ENCODE results near the gene BCORL1.

Gene BCORL1, protein sequence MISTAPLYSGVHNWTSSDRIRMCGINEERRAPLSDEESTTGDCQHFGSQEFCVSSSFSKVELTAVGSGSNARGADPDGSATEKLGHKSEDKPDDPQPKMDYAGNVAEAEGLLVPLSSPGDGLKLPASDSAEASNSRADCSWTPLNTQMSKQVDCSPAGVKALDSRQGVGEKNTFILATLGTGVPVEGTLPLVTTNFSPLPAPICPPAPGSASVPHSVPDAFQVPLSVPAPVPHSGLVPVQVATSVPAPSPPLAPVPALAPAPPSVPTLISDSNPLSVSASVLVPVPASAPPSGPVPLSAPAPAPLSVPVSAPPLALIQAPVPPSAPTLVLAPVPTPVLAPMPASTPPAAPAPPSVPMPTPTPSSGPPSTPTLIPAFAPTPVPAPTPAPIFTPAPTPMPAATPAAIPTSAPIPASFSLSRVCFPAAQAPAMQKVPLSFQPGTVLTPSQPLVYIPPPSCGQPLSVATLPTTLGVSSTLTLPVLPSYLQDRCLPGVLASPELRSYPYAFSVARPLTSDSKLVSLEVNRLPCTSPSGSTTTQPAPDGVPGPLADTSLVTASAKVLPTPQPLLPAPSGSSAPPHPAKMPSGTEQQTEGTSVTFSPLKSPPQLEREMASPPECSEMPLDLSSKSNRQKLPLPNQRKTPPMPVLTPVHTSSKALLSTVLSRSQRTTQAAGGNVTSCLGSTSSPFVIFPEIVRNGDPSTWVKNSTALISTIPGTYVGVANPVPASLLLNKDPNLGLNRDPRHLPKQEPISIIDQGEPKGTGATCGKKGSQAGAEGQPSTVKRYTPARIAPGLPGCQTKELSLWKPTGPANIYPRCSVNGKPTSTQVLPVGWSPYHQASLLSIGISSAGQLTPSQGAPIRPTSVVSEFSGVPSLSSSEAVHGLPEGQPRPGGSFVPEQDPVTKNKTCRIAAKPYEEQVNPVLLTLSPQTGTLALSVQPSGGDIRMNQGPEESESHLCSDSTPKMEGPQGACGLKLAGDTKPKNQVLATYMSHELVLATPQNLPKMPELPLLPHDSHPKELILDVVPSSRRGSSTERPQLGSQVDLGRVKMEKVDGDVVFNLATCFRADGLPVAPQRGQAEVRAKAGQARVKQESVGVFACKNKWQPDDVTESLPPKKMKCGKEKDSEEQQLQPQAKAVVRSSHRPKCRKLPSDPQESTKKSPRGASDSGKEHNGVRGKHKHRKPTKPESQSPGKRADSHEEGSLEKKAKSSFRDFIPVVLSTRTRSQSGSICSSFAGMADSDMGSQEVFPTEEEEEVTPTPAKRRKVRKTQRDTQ (N-terminal part only)

GRCh38 chrX:129982300-129983251, at the start of gene BCORL1:
Gene BCORL1, plus strand, starts transcription at chrX:129982635. Its CDS starts 22,597 bp downstream, at chrX:130005232.
- peak within 1 kb of the TSS; percentile 52 for H3K4me3 ChIP-seq (ENCODE audit: low read depth, low read length)
- DNase-seq (ENCODE audit: low read depth) = peak; percentile 79

- peak overlapping the region; percentile 25 for H3K4me3 ChIP-seq (ENCODE audit: low read depth, low read length)
- DNase-seq (ENCODE audit: low read depth) = no peak
Observed at GRCh38 chrX:129932821-129933321, 49.6 kb upstream of the BCORL1 start.

DNA sequence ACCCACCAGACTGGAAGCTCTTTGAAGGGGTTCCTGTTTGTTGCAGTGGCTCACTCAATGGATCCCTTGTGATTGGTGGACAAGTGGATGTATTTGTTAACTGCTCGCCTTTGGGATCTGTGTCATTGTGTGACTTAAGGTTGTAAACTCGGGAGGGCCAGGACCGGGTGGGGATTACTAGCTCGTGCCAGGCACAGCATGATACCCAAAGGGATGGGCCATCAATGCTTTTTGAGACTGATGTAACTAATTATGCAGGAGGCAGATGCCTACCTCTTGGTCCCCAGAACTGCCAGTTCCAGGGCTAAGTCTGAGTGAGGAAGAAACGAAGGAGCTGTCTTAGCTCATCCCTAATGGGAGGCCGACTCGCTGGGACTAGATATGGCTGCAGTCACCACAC, 48.7 kb upstream of the BCORL1 start:
- no peak overlapping the region for H3K4me3 ChIP-seq (ENCODE audit: low read depth, low read length)
- no peak for DNase-seq (ENCODE audit: low read depth)

GRCh38 chrX:129934461-129934860, 48.0 kb upstream of the BCORL1 start:
- DNase-seq (ENCODE audit: low read depth) = no peak
- no peak overlapping the region for H3K4me3 ChIP-seq (ENCODE audit: low read depth, low read length)

DNA sequence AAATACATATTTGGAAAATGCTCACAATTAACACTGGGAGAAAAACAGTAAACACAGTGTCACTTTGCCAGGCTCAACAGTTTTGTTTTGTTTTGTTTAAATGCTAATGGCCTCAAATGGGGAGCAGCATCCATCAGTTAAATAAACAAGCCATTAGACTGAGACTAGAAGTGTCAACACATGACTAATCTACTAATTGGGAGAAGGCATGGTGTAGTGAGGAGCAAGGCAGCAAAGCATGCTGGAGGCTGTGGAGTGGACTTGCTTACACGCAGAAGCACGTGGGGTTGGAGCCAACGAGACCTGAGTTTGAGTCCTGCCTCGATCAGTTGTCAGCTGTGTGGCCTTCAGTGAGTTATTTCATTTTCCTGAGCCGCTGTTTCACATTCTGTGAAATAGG, 47.5 kb upstream of the BCORL1 start:
- H3K4me3 ChIP-seq (ENCODE audit: low read depth, low read length) = no peak overlapping the region
- DNase-seq (ENCODE audit: low read depth) = no peak

DNA sequence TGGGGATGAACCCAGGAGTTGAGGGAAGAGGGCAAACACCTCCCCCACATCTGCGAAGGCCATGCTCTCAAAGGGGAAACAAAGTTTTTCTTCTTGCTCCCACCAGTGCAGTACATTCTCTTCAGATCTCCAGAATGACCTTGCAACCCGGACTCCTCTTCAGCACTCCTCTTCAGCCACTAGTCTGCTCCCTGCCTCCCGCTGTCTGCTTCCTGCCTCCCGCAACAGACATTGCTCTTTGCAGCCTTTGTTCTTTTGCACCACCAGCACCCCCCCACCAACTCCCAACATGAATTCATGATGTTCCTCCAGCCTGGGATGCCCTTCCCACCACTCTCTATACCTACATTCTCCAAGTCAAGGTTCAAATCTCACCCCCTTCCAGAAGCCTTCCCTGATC, 44.4 kb upstream of the BCORL1 start:
- DNase-seq (ENCODE audit: low read depth) = no peak
- no peak overlapping the region for H3K4me3 ChIP-seq (ENCODE audit: low read depth, low read length)

DNA sequence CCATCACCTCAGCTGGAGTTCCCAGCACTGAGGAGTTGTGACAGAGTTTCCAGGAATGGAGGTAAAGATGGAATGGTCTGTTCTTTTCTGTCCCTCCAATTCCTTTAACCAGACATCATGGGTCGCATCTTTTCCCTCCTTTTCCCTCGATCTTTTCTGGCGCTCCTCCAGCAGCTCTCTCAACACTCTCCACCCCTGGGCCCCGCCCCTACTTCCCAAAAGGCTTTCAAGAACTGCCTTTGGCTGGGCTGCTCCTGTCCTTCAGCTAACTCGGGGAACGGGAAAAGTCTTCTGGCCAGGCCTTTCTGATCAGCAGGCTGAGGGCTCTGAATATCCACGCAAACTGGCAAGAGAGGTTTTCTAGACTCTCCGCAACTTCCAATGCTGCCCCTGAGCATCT, 42.4 kb upstream of the BCORL1 start:
- no peak overlapping the region for H3K4me3 ChIP-seq (ENCODE audit: low read depth, low read length)
- DNase-seq (ENCODE audit: low read depth) = no peak

GRCh38 chrX:129940721-129941120, 41.7 kb upstream of the BCORL1 start:
- H3K4me3 ChIP-seq (ENCODE audit: low read depth, low read length) = no peak overlapping the region
- DNase-seq (ENCODE audit: low read depth) = no peak

DNA sequence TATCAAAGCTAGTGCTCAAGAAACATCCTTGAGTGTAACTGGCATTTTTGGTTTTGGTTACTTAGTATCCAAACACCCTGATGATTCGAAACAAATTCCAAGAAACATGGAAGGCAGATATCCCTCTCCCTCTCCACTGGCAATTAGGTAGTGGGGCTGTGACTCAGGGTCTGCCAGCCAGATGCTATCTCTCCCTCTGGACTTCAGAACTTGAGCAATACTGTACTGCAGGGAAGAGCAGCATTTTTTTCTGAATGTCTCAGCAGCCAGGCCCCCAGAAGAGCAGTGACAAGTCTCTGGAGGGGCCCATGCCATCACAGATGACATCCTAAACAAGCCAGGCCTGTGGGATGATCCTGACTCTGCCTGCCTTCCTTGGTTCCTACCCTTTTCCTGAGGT, 37.3 kb upstream of the BCORL1 start:
- no peak for DNase-seq (ENCODE audit: low read depth)
- no peak overlapping the region for H3K4me3 ChIP-seq (ENCODE audit: low read depth, low read length)

GRCh38 chrX:129953334-129953648, 29.1 kb upstream of the BCORL1 start:
- H3K4me3 ChIP-seq (ENCODE audit: low read depth, low read length) = peak overlapping the region; percentile 29
- DNase-seq (ENCODE audit: low read depth) = no peak

GRCh38 chrX:129953881-129954280, 28.6 kb upstream of the BCORL1 start:
- no peak for DNase-seq (ENCODE audit: low read depth)
- H3K4me3 ChIP-seq (ENCODE audit: low read depth, low read length) = no peak overlapping the region

DNA sequence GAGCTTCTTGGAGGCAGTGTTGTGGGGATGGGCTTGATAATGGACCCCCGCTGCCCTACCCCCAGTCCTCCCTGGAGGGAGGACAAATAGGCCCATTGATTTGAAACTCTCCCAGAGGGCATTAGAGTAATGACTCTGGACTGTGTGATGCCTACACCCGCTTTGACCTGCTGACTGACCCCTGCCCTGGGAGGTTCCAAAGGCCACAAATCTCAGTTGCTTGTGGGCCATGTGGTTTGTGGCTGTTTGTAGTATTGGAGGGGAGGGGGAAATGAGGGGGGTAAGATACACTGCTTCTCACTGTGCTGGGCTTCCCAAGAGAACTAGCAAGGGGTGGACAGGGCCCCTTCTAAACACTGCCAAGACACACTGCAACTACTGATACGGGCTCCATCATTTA, 27.6 kb upstream of the BCORL1 start:
- no peak overlapping the region for H3K4me3 ChIP-seq (ENCODE audit: low read depth, low read length)
- no peak for DNase-seq (ENCODE audit: low read depth)

- DNase-seq (ENCODE audit: low read depth) = no peak
- H3K4me3 ChIP-seq (ENCODE audit: low read depth, low read length) = no peak overlapping the region
Observed at GRCh38 chrX:129955682-129956081, 26.8 kb upstream of the BCORL1 start.

- DNase-seq (ENCODE audit: low read depth) = no peak
Observed at GRCh38 chrX:129956145-129956544, 26.3 kb upstream of the BCORL1 start.

GRCh38 chrX:129956765-129957164, 25.7 kb upstream of the BCORL1 start:
- peak overlapping the region; percentile 36 for H3K4me3 ChIP-seq (ENCODE audit: low read depth, low read length)
- no peak for DNase-seq (ENCODE audit: low read depth)

More at GRCh38 chrX:129956145-129956544, 26.3 kb upstream of the BCORL1 start:
- no peak overlapping the region for H3K4me3 ChIP-seq (ENCODE audit: low read depth, low read length)

GRCh38 chrX:129957241-129958082, 25.0 kb upstream of the BCORL1 start:
- H3K4me3 ChIP-seq (ENCODE audit: low read depth, low read length) = peak overlapping the region; percentile 36
- DNase-seq (ENCODE audit: low read depth) = no peak

DNA sequence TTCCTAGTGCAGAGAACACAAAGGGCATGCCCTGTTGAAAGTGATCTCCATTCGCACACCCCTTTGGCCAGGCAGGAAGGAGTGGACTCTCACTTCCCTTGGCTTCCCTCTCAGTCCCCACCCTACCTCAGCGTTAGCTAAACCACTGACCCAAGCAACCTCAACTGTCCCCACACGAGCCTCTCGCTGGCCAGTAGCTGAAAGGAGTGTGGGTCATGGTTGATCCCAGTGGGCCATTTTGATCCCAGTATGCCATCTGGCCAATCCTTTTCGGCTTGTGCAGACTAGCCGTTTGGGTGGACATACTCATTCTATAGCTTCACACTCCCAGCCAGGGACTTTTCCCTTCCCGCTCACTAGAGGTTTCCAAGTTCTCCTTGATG, 24.4 kb upstream of the BCORL1 start:
- H3K4me3 ChIP-seq (ENCODE audit: low read depth, low read length) = no peak overlapping the region
- no peak for DNase-seq (ENCODE audit: low read depth)

Measured in skeletal muscle cell (primary cell).